Heart left ventricle (tissue), 13 donors: Measurements from ENCODE around the gene NGB.

Source experiments
- CTCF ChIP-seq, 12 donors: fragments of 200-600 bp; sonication (generic) in 4 of 12; IDR thresholded peaks; one replicate each; pipeline versions ENCODE4 v1.5.0 to v1.8.0; 2018 to 2022; ENCODE audit warnings: antibody characterized with exemption in 12 of 12, mild to moderate bottlenecking in 5 of 12
- POLR2A ChIP-seq, 2 donors: fragments of 450-650 bp; IDR thresholded peaks; one replicate each; pipeline ENCODE4 v1.6.1; 2017; ENCODE audit warnings: antibody characterized with exemption in 2 of 2, mild to moderate bottlenecking in 2 of 2, moderate library complexity in 2 of 2
- donor health status: ischemic (EF 13 %, LVEDD 7.1; RV severe dilation, severe dysfunction).
- donor health status: DM: no; HTN: yes; CAD: no.
- donor health status: DM: no; HTN: no; CAD: no.
- donor health status: ischemic (EF 25% LVEDD 6.9; RV normal size, moderate dysfunction).
- donor health status: ischemic (EF 25% LVEDD 5.7; RV mildly dilated, moderate dysfunction).
- donor health status: ischemic (EF 35%, LVEDD 5.7; RV mildly dilated, moderate dysfunction).
- donor health status: nonischemic (EF 11% LVEDD 7.7; RV severe dilation, severe dysfunction).
- donor health status: DM: yes; HTN: yes; CAD: no.
- donor health status: PGD.
- donor health status: ischemic (EF 29% LVEDD 5.4; RV normal size, mild dysfunction).
- donor health status: nonischemic (EF 23%, LVEDD 6.1; RV moderate dilation, normal function).

- TF ChIP-seq CTCF (IDR thresholded peaks at IDR 0.05) (no peak), POLR2A (IDR thresholded peaks at IDR 0.05) (no peak)
These were observed 24.2 kb downstream of the NGB start for GRCh38 chr14:77246784-77247183.
